Activated CD4-positive, alpha-beta T cell treated with anti-CD3 and anti-CD28 coated beads, Interleukin-2, amount 10 ng/mL, durations not matched to agents 24 days and 14 days (primary cell): ENCODE results near the gene TMEM63C. TPM values are rescaled to one million over a fixed set of nuclear protein-coding genes. Genes with fewer than 3 reads are reported as not detected.

Experiments
- DNase-seq: peaks from one replicate; pipeline ENCODE4 v3.0.0; 2022
- H3K27ac Mint-ChIP-seq: one replicate; pipeline ENCODE4 v1.8.0; 2022; ENCODE audit warnings: mild to moderate bottlenecking, mixed read lengths
- H3K27me3 Mint-ChIP-seq: one replicate; pipeline ENCODE4 v1.8.0; 2022; ENCODE audit warnings: mixed read lengths
- H3K36me3 Mint-ChIP-seq: one replicate; pipeline ENCODE4 v1.8.0; 2022; ENCODE audit warnings: low read depth, mild to moderate bottlenecking, mixed read lengths
- H3K4me1 Mint-ChIP-seq: one replicate; pipeline ENCODE4 v1.8.0; 2021; ENCODE audit warnings: mixed read lengths
- H3K4me3 Mint-ChIP-seq: one replicate; pipeline ENCODE4 v1.8.0; 2022; ENCODE audit warnings: mild to moderate bottlenecking, moderate library complexity, mixed read lengths
- H3K9me3 Mint-ChIP-seq: one replicate; pipeline ENCODE4 v1.8.0; 2021; ENCODE audit warnings: mixed read lengths
- intact Hi-C: fragments of 100-400 bp; cut with micrococcal nuclease; formaldehyde crosslinking; loops from one replicate; pipeline ENCODE4 v1.15.1; 2023
- total RNA-seq: library from RNA; stranded (reverse); gene quantifications from 2 replicates; pipeline ENCODE4 v1.2.3, GENCODE V29; 2022

TMEM63C gene
- total RNA-seq, 1 donor from 2014 or later: 2.3 TPM

DNA sequence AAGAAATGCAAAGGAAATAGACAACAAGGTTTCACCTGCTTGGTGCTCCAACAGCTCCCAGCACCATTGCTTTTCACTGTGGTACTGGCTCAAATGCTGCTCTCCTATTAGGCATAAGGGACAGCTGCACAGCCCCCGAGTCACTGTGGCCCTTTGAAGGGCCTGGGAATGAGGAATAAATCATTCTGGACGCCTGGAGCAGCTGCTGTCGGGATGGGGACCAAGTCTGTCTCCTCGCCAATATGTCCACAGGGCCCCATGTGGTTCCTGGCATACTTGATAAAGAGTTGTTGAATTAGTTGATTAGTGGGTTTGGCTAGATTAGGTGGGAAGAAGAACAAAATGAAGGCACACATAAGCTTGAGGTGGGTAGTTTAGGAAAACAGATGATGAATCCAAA, 102.5 kb downstream of the TMEM63C start:
- Mint-ChIP-seq H3K27ac (no peak overlapping the region), H3K9me3 (no peaks in the 10 kb centered on the region), H3K4me3 (no peak overlapping the region), H3K27me3 (no peaks in the 10 kb centered on the region), H3K4me1 (no peaks in the 10 kb centered on the region), H3K36me3 (peaks cover 9% of the 10 kb centered on the region)
- no peak for DNase-seq
- intact Hi-C loops: no loop called here

DNA sequence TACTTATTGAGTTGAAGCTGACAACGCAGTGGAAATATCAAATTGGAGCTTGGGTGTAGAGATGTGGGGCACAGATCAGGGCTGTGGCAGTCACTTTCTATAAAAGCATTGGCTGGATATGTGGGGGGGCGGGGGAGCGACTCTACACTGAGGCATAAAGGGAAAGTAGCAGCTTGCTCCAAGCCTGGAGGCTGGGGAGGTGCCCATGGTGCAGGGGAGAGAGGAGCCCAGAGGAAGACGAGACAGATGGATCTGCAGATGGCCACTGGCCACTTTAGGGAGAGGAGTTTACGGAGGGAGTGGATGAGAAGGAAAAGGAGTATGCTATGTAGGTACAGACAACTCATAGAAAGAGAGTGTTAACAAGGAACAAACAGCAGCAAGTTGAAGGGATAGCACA, 102.9 kb downstream of the TMEM63C start:
- H3K9me3 Mint-ChIP-seq: no peaks in the 10 kb centered on the region
- DNase-seq: no peak
- H3K36me3 Mint-ChIP-seq: peaks cover 9% of the 10 kb centered on the region
- no peaks in the 10 kb centered on the region for H3K4me1 Mint-ChIP-seq
- no peak overlapping the region for H3K4me3 Mint-ChIP-seq
- intact Hi-C loops: no loop called here
- H3K27me3 Mint-ChIP-seq: no peaks in the 10 kb centered on the region
- H3K27ac Mint-ChIP-seq: no peak overlapping the region

DNA sequence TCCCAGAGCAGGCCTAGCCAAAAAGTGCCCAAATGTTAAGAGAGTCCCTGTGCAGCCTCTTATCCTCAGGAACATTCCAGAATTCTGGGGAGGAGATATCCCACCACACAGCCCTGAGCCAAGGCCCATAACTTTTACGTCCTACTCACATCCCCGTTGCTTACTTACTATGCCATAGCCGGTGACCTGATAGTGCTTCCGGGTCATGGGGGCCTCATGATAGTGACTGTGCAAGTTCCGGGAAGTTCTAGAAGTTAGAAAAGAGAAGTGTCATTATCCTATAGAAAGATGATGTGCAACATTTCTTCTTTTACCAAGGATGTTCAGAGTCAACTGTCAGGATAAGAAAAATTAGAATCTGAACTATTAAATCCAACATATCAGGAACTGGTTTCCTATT, 105.0 kb downstream of the TMEM63C start:
- Mint-ChIP-seq H3K27ac (no peak overlapping the region), H3K27me3 (no peaks in the 10 kb centered on the region), H3K9me3 (no peaks in the 10 kb centered on the region), H3K36me3 (peaks cover 9% of the 10 kb centered on the region), H3K4me3 (no peak overlapping the region), H3K4me1 (no peaks in the 10 kb centered on the region)
- no peak for DNase-seq
- intact Hi-C loops: no loop called here

DNA sequence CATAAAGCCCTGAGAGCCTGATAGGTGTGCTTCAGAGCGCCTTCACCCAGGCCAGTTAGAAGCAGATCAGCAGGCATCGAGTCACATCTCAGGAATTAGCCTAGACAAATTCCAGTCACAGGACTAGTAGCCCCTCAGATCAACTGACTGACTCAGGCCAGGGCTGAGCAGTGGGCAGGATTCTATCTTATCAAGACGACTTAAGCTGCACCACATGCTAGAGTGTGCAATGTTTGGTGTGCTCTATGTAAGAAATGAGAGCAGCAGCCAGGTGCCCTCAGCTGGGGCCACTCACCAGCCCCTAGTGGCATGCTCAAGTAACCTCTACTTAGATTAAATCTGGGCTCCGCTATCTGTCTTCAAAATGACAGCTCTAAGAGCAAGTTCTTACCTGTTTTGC, 109.1 kb downstream of the TMEM63C start:
- Mint-ChIP-seq H3K4me3 (no peak overlapping the region), H3K27ac (no peak overlapping the region), H3K4me1 (no peaks in the 10 kb centered on the region), H3K36me3 (peaks cover 2% of the 10 kb centered on the region), H3K27me3 (no peaks in the 10 kb centered on the region), H3K9me3 (no peaks in the 10 kb centered on the region)
- intact Hi-C loops: no loop called here
- DNase-seq: no peak

DNA sequence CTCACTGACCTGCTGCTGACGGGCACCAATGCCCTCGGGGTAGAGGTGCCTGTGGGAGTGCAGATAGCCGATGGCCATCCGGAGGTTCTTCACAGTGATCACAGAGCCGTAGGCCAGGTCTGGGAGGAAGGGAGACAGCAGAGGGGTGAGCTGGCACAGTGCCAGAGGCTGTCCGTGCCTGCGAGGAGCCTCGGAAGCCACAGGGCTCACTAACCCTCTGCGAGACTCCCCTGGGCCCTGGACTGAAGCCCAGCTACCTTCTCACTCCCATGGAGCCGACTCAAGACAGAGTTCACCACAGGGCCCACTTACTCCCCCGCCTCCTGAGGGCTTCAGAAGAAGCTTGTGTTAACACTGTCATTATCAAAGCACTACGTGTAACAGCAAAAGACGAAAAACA, 114.6 kb downstream of the TMEM63C start:
- intact Hi-C loops: no loop called here
- no peak overlapping the region for H3K4me3 Mint-ChIP-seq
- no peaks in the 10 kb centered on the region for H3K4me1 Mint-ChIP-seq
- no peaks in the 10 kb centered on the region for H3K36me3 Mint-ChIP-seq
- no peak overlapping the region for H3K27ac Mint-ChIP-seq
- no peaks in the 10 kb centered on the region for H3K27me3 Mint-ChIP-seq
- no peaks in the 10 kb centered on the region for H3K9me3 Mint-ChIP-seq
- no peak for DNase-seq

DNA sequence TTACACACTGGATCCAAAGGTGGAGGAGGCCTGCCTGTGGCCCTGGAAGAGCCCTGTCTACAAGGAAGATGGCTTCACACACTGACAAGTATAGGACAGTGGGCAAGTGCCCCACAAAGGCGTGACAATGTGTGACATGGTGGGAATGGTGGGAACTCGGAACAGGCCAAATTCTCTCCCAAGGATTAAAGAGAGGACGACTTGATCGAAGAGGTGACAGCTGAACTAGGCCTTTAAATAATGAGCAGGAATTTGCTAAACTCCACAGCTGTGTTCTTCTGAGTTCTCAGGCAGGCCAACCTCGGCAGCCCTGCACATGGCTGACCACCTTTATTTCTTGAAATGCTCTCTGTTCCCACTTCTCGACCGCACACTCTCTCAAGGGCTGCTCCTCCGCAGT, 115.3 kb downstream of the TMEM63C start:
- Mint-ChIP-seq H3K4me1 (no peaks in the 10 kb centered on the region), H3K27me3 (no peaks in the 10 kb centered on the region), H3K36me3 (no peaks in the 10 kb centered on the region), H3K27ac (no peak overlapping the region), H3K9me3 (no peaks in the 10 kb centered on the region), H3K4me3 (no peak overlapping the region)
- no peak for DNase-seq
- intact Hi-C loops: no loop called here

DNA sequence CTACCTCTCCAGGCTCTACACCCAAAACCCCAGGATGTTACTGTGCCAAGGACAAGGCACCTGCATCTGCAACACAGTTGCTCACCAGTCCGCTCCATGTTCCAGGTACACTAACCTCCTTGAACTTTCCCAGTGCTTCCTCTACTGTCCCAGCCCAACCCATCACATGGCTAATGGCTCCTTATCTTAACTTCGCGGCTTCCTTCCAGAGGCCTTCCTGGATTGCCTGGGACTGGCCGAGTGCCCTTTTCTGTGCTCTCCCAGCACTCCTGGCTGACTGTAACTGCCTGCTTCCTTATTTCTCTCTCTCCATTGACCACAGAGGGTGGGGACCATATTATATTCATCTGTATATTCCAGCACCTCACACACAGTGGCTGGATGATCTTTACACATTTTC, 118.2 kb downstream of the TMEM63C start:
- intact Hi-C loops: loop anchor here (2.0 to 5.0 kb wide), 3 partner anchors 202 to 408 kb away; partner anchors contain the start of genes ALKBH1, CIPC and SLIRP
- no peak for DNase-seq
- H3K9me3 Mint-ChIP-seq: no peaks in the 10 kb centered on the region
- H3K27ac Mint-ChIP-seq: no peak overlapping the region
- peaks cover under 1% of the 10 kb centered on the region for H3K36me3 Mint-ChIP-seq
- peaks cover 18% of the 10 kb centered on the region for H3K4me1 Mint-ChIP-seq
- no peak overlapping the region for H3K4me3 Mint-ChIP-seq
- no peaks in the 10 kb centered on the region for H3K27me3 Mint-ChIP-seq

DNA sequence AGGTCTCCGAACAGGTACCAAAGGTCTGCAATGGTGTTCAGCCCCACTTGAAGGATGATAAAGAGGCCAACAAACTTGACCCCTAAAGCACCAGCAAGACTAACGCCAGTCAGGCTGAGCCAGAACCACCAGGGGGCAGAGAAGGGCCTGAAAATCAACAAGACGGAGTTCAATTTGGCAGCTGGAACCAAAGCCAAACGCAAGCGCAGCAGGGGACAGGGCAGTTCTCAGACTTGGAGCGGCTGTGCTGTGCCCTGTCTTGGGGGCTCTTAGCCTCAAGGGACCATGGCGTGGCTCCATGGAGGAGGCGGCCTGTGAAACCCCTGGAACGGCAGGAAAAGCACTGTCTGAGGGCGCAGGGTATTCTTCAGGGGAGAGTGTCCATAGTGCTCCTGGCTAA, 119.5 kb downstream of the TMEM63C start:
- Mint-ChIP-seq H3K4me1 (peaks cover 22% of the 10 kb centered on the region), H3K9me3 (no peaks in the 10 kb centered on the region), H3K27me3 (no peaks in the 10 kb centered on the region), H3K36me3 (peaks cover 2% of the 10 kb centered on the region), H3K4me3 (no peak overlapping the region), H3K27ac (no peak overlapping the region)
- intact Hi-C loops: loop anchor here (2.0 to 5.0 kb wide), 3 partner anchors 204 to 406 kb away; partner anchors contain the start of genes ALKBH1, CIPC and SLIRP
- DNase-seq: peak; percentile 88

DNA sequence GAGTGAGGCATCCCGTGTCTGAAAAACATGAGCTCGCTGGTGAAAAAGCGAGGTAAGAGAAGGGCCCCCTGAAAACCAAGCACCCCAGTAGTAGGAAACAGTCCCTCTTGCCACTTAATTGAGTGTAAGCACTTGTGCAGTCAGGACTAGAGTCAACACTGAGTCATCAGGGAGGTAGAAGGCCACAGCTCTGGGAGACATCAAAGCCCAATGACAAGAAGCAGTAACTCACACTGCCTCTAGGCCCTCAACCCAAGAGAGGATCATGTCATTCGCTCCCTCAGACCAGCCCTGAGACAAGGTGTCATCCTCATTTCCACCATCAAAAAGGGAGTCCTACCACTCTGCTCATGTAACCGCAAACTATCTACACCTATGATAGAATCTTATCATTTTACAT, 121.3 kb downstream of the TMEM63C start:
- intact Hi-C loops: loop anchor here (1.0 to 5.0 kb wide), 9 partner anchors 13 to 404 kb away; partner anchors contain the start of genes AHSA1, ALKBH1, CIPC and GSTZ1
- peaks cover 29% of the 10 kb centered on the region for H3K4me1 Mint-ChIP-seq
- DNase-seq: peak; percentile 81
- no peaks in the 10 kb centered on the region for H3K9me3 Mint-ChIP-seq
- H3K27me3 Mint-ChIP-seq: no peaks in the 10 kb centered on the region
- peak overlapping the region; percentile 51 for H3K4me3 Mint-ChIP-seq
- peak overlapping the region; percentile 91 for H3K27ac Mint-ChIP-seq
- H3K36me3 Mint-ChIP-seq: peaks cover 2% of the 10 kb centered on the region

DNA sequence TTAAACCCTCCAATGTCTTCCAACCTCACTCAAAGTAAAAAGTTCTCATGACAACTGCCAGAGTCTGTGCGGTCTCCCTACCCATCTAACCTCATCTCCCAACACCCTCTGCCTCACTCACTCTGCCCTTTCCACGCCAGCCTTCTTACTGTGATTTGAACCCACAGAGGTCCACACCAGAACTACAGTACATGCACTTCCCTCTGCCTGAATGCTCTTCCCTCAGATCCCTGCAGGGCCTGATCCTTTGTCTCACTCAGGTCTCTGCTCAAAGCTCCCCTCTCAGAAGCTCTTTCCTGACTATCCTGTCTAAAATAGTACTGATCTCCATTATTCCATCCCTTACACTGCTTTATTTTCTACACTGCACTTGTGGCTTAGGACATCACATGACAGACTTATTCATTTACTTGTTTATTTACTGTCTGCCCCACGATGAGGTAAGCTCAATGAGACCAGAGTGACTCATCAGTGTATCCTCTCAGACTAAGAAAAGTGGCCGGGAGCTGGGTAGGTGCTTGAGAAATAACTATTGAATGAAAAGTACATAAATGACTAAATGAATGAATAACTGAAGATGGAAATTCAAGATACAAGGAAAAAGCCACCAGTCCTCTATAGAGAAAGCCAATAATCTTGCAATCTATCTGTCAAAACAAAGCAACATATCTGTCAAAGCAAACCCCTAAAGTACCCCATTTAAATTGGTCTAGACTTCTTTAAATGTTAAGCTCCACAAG, 122.0 kb downstream of the TMEM63C start:
- intact Hi-C loops: loop anchor here (1.0 to 5.0 kb wide), 9 partner anchors 13 to 404 kb away; partner anchors contain the start of genes AHSA1, ALKBH1, CIPC and GSTZ1
- Mint-ChIP-seq H3K27me3 (no peaks in the 10 kb centered on the region), H3K27ac (peak overlapping the region; percentile 91), H3K4me3 (peak overlapping the region; percentile 51), H3K36me3 (peaks cover 2% of the 10 kb centered on the region), H3K9me3 (no peaks in the 10 kb centered on the region), H3K4me1 (peaks cover 29% of the 10 kb centered on the region)
- peak; percentile 78 for DNase-seq

DNA sequence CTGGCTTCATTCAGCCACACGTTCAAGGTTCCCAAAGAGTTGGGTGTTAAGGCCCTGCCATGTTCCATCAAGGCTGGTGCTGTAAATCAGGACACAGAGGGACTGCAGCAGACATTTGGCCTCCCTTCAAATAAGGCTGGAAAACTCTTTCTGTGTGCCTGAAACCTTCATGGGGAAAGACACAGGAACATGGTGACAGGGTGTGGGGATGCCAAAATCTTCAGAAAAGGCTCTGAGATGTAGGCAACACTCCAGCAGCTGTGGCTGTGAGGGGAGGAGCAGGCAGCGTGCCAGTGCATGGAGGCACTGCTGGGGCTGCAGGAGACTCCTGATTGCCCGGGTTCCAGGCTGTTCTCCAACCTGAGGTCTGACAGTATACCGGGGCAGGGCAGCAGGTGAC, 124.1 kb downstream of the TMEM63C start:
- Mint-ChIP-seq H3K4me1 (peaks cover 29% of the 10 kb centered on the region), H3K9me3 (no peaks in the 10 kb centered on the region), H3K27ac (no peak overlapping the region), H3K36me3 (peaks cover 2% of the 10 kb centered on the region), H3K4me3 (no peak overlapping the region), H3K27me3 (no peaks in the 10 kb centered on the region)
- no peak for DNase-seq
- intact Hi-C loops: no loop called here

DNA sequence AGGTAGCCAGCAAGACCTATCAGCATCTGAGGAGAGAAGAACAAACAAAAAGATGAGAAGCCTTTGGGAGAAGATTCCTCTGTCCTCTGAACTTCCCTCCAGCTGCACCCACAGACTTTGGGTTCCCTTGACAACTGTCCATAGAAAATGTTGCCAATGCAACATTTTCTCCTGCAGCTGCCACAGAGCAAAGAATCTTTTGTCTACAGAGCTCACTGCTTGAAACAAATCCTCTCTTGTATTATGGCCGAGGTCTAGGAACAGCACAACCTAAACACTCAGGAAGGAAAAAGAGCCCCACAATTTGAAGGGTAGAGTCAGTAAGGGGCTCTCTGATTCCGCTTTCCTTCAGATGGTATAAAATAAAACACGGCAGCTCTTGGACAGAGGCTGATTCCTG, 124.8 kb downstream of the TMEM63C start:
- intact Hi-C loops: no loop called here
- H3K27ac Mint-ChIP-seq: no peak overlapping the region
- peaks cover 29% of the 10 kb centered on the region for H3K4me1 Mint-ChIP-seq
- DNase-seq: no peak
- no peak overlapping the region for H3K4me3 Mint-ChIP-seq
- H3K27me3 Mint-ChIP-seq: no peaks in the 10 kb centered on the region
- H3K9me3 Mint-ChIP-seq: no peaks in the 10 kb centered on the region
- H3K36me3 Mint-ChIP-seq: peaks cover 2% of the 10 kb centered on the region

DNA sequence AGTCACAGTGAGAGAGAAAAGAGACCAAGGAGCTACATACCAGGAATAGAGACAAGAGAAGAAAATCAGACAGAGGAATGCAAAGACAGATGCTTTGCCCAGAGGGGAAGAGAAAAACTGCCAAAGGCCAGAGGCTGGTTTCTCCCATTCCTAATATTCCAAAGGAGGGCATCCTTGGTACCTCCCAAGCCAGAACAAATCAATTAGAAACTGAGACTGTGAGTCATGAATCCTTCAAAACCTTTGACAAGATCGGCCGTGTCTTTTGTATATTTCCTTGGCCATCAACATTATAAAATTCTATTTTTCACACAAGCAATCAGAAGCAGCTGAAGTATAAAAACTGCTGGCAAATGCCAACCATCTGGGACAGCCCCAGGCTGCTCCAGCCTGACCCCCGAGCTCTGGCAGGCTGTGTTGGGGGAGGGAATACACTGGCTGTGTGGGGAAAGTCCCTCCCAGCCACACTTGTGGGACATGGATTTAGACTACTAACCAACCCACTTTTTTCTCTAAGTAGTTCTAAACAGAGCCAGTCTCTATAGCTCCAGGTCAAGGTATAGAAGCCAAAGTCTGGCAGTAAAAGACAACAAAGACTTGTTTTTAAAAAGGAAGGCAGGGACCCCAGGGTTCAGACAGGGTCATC, 125.4 kb downstream of the TMEM63C start:
- Mint-ChIP-seq H3K27me3 (no peaks in the 10 kb centered on the region), H3K4me3 (no peak overlapping the region), H3K4me1 (peaks cover 29% of the 10 kb centered on the region), H3K27ac (no peak overlapping the region), H3K36me3 (peaks cover 2% of the 10 kb centered on the region), H3K9me3 (no peaks in the 10 kb centered on the region)
- intact Hi-C loops: no loop called here
- DNase-seq: no peak
